ENCODE results near the gene KLF15. TPM values are rescaled to one million over a fixed set of nuclear protein-coding genes. Genes with fewer than 3 reads are reported as not detected.

Gene KLF15
- total RNA-seq, 1 donor from 2014 or later: 5.7 TPM

- H3K27ac Mint-ChIP-seq (ENCODE audit: unreplicated experiment): no peak overlapping the region
- H3K4me3 Mint-ChIP-seq (ENCODE audit: unreplicated experiment): no peak overlapping the region
- TF ChIP-seq, protein P1, sequence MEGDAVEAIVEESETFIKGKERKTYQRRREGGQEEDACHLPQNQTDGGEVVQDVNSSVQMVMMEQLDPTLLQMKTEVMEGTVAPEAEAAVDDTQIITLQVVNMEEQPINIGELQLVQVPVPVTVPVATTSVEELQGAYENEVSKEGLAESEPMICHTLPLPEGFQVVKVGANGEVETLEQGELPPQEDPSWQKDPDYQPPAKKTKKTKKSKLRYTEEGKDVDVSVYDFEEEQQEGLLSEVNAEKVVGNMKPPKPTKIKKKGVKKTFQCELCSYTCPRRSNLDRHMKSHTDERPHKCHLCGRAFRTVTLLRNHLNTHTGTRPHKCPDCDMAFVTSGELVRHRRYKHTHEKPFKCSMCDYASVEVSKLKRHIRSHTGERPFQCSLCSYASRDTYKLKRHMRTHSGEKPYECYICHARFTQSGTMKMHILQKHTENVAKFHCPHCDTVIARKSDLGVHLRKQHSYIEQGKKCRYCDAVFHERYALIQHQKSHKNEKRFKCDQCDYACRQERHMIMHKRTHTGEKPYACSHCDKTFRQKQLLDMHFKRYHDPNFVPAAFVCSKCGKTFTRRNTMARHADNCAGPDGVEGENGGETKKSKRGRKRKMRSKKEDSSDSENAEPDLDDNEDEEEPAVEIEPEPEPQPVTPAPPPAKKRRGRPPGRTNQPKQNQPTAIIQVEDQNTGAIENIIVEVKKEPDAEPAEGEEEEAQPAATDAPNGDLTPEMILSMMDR (IDR thresholded peaks at IDR 0.05): no peak
- H3K9me3 Mint-ChIP-seq (ENCODE audit: unreplicated experiment): no peaks in the 10 kb centered on the region
- no peak for DNase-seq (ENCODE audit: extremely low spot score, unreplicated experiment)
- H3K27me3 Mint-ChIP-seq (ENCODE audit: unreplicated experiment): no peaks in the 10 kb centered on the region
- no peaks in the 10 kb centered on the region for H3K4me1 Mint-ChIP-seq (ENCODE audit: unreplicated experiment)
- H3K36me3 Mint-ChIP-seq (ENCODE audit: unreplicated experiment): peaks cover 3% of the 10 kb centered on the region
Observed at GRCh38 chr3:126349611-126350501, 7.4 kb downstream of the KLF15 start.

- no peak for DNase-seq (ENCODE audit: extremely low spot score, unreplicated experiment)
- no peaks in the 10 kb centered on the region for H3K27me3 Mint-ChIP-seq (ENCODE audit: unreplicated experiment)
- no peak overlapping the region for H3K27ac Mint-ChIP-seq (ENCODE audit: unreplicated experiment)
- H3K4me3 Mint-ChIP-seq (ENCODE audit: unreplicated experiment): no peak overlapping the region
- peaks cover 3% of the 10 kb centered on the region for H3K36me3 Mint-ChIP-seq (ENCODE audit: unreplicated experiment)
- no peaks in the 10 kb centered on the region for H3K9me3 Mint-ChIP-seq (ENCODE audit: unreplicated experiment)
- TF ChIP-seq, protein P1 (IDR thresholded peaks at IDR 0.05): no peak
- no peaks in the 10 kb centered on the region for H3K4me1 Mint-ChIP-seq (ENCODE audit: unreplicated experiment)
Observed at GRCh38 chr3:126349071-126349470, 8.1 kb downstream of the KLF15 start.

DNA sequence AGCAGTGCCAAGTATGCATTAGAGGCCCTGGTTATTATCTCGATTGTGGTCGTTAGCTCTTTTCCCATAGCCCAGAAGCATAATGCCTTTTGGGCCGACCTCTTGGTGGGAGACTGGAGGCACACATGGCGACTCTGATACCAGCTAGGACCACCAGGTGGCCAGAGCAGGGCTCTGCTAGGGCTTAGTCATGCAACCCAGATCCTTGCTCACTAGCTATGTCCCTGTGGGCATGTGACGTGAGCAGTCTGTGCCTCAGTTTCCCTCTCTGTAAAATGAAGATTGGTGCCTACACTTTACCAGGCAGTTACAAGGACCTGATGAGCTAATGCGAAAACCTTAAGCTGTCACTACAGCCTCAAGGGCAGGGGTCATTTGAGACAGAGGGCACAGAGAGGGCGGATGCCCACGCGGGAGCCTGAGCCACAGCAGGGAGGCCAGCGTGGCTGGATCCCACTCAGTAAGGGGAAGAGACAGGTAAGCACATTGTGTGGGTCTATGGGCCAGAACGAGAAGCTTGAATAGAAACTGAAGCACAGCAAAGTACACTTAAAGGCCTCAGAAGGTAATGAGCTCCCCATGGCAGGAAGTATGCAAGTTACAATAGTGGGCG is 8.8 kb downstream of the KLF15 start:
- H3K27ac Mint-ChIP-seq (ENCODE audit: unreplicated experiment): no peak overlapping the region
- H3K4me3 Mint-ChIP-seq (ENCODE audit: unreplicated experiment): no peak overlapping the region
- peaks cover 3% of the 10 kb centered on the region for H3K36me3 Mint-ChIP-seq (ENCODE audit: unreplicated experiment)
- TF ChIP-seq, protein P1 (IDR thresholded peaks at IDR 0.05): peak; percentile 20
- no peaks in the 10 kb centered on the region for H3K9me3 Mint-ChIP-seq (ENCODE audit: unreplicated experiment)
- no peaks in the 10 kb centered on the region for H3K4me1 Mint-ChIP-seq (ENCODE audit: unreplicated experiment)
- H3K27me3 Mint-ChIP-seq (ENCODE audit: unreplicated experiment): no peaks in the 10 kb centered on the region
- peak; percentile 38 for DNase-seq (ENCODE audit: extremely low spot score, unreplicated experiment)

GRCh38 chr3:126347543-126348161 is 9.6 kb downstream of the KLF15 start:
- TF ChIP-seq, protein P1 (IDR thresholded peaks at IDR 0.05): no peak
- peak; percentile 73 for DNase-seq (ENCODE audit: extremely low spot score, unreplicated experiment)
- Mint-ChIP-seq H3K4me1 (ENCODE audit: unreplicated experiment) (no peaks in the 10 kb centered on the region), H3K27me3 (ENCODE audit: unreplicated experiment) (no peaks in the 10 kb centered on the region), H3K4me3 (ENCODE audit: unreplicated experiment) (no peak overlapping the region), H3K27ac (ENCODE audit: unreplicated experiment) (no peak overlapping the region), H3K9me3 (ENCODE audit: unreplicated experiment) (no peaks in the 10 kb centered on the region), H3K36me3 (ENCODE audit: unreplicated experiment) (peaks cover 3% of the 10 kb centered on the region)

GRCh38 chr3:126346466-126346865 is 10.7 kb downstream of the KLF15 start:
- Mint-ChIP-seq H3K27ac (ENCODE audit: unreplicated experiment) (no peak overlapping the region), H3K36me3 (ENCODE audit: unreplicated experiment) (no peaks in the 10 kb centered on the region), H3K9me3 (ENCODE audit: unreplicated experiment) (no peaks in the 10 kb centered on the region), H3K27me3 (ENCODE audit: unreplicated experiment) (no peaks in the 10 kb centered on the region), H3K4me3 (ENCODE audit: unreplicated experiment) (no peak overlapping the region), H3K4me1 (ENCODE audit: unreplicated experiment) (no peaks in the 10 kb centered on the region)
- TF ChIP-seq, protein P1 (IDR thresholded peaks at IDR 0.05): no peak
- DNase-seq (ENCODE audit: extremely low spot score, unreplicated experiment): no peak
